ENCODE measurements around the gene ZNF132. TPM values are rescaled to one million over a fixed set of nuclear protein-coding genes. Genes with fewer than 3 reads are reported as not detected.
"Not testable (repeated sequence)": the region's sequence is repeated elsewhere in the genome, so short reads cannot be mapped to it uniquely, and the experiment has no call there.

The ZNF132 gene
- total and polyA plus RNA-seq, 3 donors from 2014 or later = 5.5 to 11.6 (median 11.4) TPM

- DNase-seq = peak; percentile 98
- Histone ChIP-seq H3K4me3 (peak within 1 kb of the TSS; percentile 75 to 83), H3K27me3 (no peaks in the 10 kb centered on the region), H3K9me3 (no peaks in the 10 kb centered on the region), H3K36me3 (ENCODE audit: low read depth, missing control alignments) (no peaks in the 10 kb centered on the region), H3K27ac (peak within 1 kb of the TSS; percentile 83 to 85), H3K4me1 (peaks cover 8% of the 10 kb centered on the region)
- intact Hi-C loops (cut with DNase I; ENCODE audit: low total_unique reads) = no loop called here
- WGBS, 2 donors = 0% methylated on average over 34 to 76 of the region's 100 CpGs
- peak in 1 of 3 experiments; percentile 5 for TF ChIP-seq CTCF (IDR thresholded peaks at IDR 0.05)
- peak; percentile 81 for TF ChIP-seq POLR2A (IDR thresholded peaks at IDR 0.05)
Measured at GRCh38 chr19:58408152-58409009, 31.6 kb downstream of the ZNF132 start, which contains the start of gene ZNF584. Gene ZNF584, plus strand, starts transcription at chr19:58408649. Its CDS starts 499 bp downstream, at chr19:58409148.

- Histone ChIP-seq H3K27me3 (no peaks in the 10 kb centered on the region), H3K9me3 (no peaks in the 10 kb centered on the region), H3K4me1 (peaks cover 8% of the 10 kb centered on the region), H3K36me3 (ENCODE audit: low read depth, missing control alignments) (no peaks in the 10 kb centered on the region), H3K27ac (peak overlapping the region; percentile 83 to 85), H3K4me3 (peak overlapping the region; percentile 75 to 83)
- intact Hi-C loops (cut with DNase I; ENCODE audit: low total_unique reads) = no loop called here
- WGBS, 2 donors = 2 to 9% methylated on average over 21 to 22 of the region's 22 CpGs
- DNase-seq = peak; percentile 41
- TF ChIP-seq POLR2A (IDR thresholded peaks at IDR 0.05) = no peak
- no peak for TF ChIP-seq CTCF (IDR thresholded peaks at IDR 0.05)
Measured at GRCh38 chr19:58407658-58408151, 32.2 kb downstream of the ZNF132 start.

- H3K36me3 ChIP-seq (ENCODE audit: low read depth, missing control alignments) = no peaks in the 10 kb centered on the region
- no peaks in the 10 kb centered on the region for H3K27me3 ChIP-seq
- peak overlapping the region; percentile 75 to 83 for H3K4me3 ChIP-seq
- 61 to 66% methylated on average over 9 to 10 of the region's 10 CpGs for WGBS, 2 donors
- TF ChIP-seq POLR2A (IDR thresholded peaks at IDR 0.05) (no peak), CTCF (IDR thresholded peaks at IDR 0.05) (peak in 1 of 3 experiments; percentile 24)
- no peaks in the 10 kb centered on the region for H3K9me3 ChIP-seq
- peaks cover 9% of the 10 kb centered on the region for H3K4me1 ChIP-seq
- intact Hi-C loops (cut with DNase I; ENCODE audit: low total_unique reads) = no loop called here
- no peak overlapping the region for H3K27ac ChIP-seq
- DNase-seq = no peak
Measured at GRCh38 chr19:58406818-58407657, 32.9 kb downstream of the ZNF132 start.

- DNase-seq = not testable (repeated sequence)
- WGBS, 2 donors = 74% methylated on average over 5 of the region's 5 CpGs
Measured at GRCh38 chr19:58403920-58404478, 36.0 kb downstream of the ZNF132 start.

More at GRCh38 chr19:58403920-58404478, 36.0 kb downstream of the ZNF132 start:
- H3K9me3 ChIP-seq; H3K4me3 ChIP-seq; H3K27ac ChIP-seq; H3K36me3 ChIP-seq (ENCODE audit: low read depth, missing control alignments); intact Hi-C loops (cut with DNase I; ENCODE audit: low total_unique reads); H3K27me3 ChIP-seq: not testable (repeated sequence)
- H3K4me1 ChIP-seq = peaks cover 20% of the 10 kb centered on the region

All from testis (tissue), 3 donors.